GM23338 (cell line): ENCODE results near the gene DSG2. TPM values are rescaled to one million over a fixed set of nuclear protein-coding genes. Genes with fewer than 3 reads are reported as not detected.

Source experiments
- ATAC-seq: fragments of 200-7000 bp; cut with Tn5 transposase; 3 replicates; pipeline ENCODE4 v1.9.1; 2020
- DNase-seq: peaks from one replicate; pipeline ENCODE4 v3.0.0-alpha.2; 2015; ENCODE audit warnings: low spot score
- H2AFZ ChIP-seq: fragments of 200-600 bp; sonication (generic); 2 replicates; pipeline ENCODE4 v1.8.0; 2016; ENCODE audit warnings: antibody characterized with exemption, mild to moderate bottlenecking, moderate library complexity
- H3F3A ChIP-seq: fragments of 200-600 bp; sonication (generic); replicated peaks from 2 replicates; pipeline ENCODE4 v1.8.0; 2017; ENCODE audit warnings: antibody characterized with exemption, mixed run types, low read depth
- H3K27ac ChIP-seq: fragments of 200-600 bp; sonication (generic); 2 replicates; pipeline ENCODE4 v1.6.1; 2016; ENCODE audit warnings: low read depth
- H3K27me3 ChIP-seq: fragments of 200-600 bp; sonication (generic); 2 replicates; pipeline ENCODE4 v1.8.0; 2016; ENCODE audit warnings: mild to moderate bottlenecking, mixed run types, moderate library complexity; ENCODE audit not compliant: insufficient read depth
- H3K36me3 ChIP-seq: fragments of 200-600 bp; sonication (generic); 2 replicates; pipeline ENCODE4 v1.8.0; 2016; ENCODE audit warnings: mild to moderate bottlenecking; ENCODE audit not compliant: insufficient read depth
- H3K4me1 ChIP-seq: fragments of 200-600 bp; sonication (generic); 2 replicates; pipeline ENCODE4 v1.8.0; 2016; ENCODE audit warnings: mild to moderate bottlenecking, moderate library complexity; ENCODE audit not compliant: insufficient read depth
- H3K4me2 ChIP-seq: fragments of 200-600 bp; sonication (generic); 2 replicates; pipeline ENCODE4 v1.7.1; 2017; ENCODE audit warnings: mixed run types
- H3K4me3 ChIP-seq: fragments of 200-600 bp; sonication (generic); 2 replicates; pipeline ENCODE4 v1.6.1; 2016; ENCODE audit warnings: mixed run types
- H3K79me2 ChIP-seq: fragments of 200-600 bp; sonication (generic); replicated peaks from 2 replicates; pipeline ENCODE4 v1.8.0; 2017; ENCODE audit warnings: mild to moderate bottlenecking; ENCODE audit not compliant: insufficient read depth
- H3K9me2 ChIP-seq: fragments of 200-600 bp; sonication (generic); 2 replicates; pipeline ENCODE4 v1.8.0; 2017; ENCODE audit not compliant: insufficient read depth
- H4K20me1 ChIP-seq: fragments of 200-600 bp; sonication (generic); replicated peaks from 2 replicates; pipeline ENCODE4 v1.8.0; 2017; ENCODE audit warnings: mild to moderate bottlenecking; ENCODE audit not compliant: insufficient read depth
- H3K27ac Mint-ChIP-seq: 2 replicates; pipeline ENCODE4 v1.8.0; 2020; ENCODE audit warnings: inconsistent platforms, mild to moderate bottlenecking, moderate library complexity, mixed read lengths
- H3K27me3 Mint-ChIP-seq: 3 replicates; pipeline ENCODE4 v1.8.0; 2022; ENCODE audit warnings: low read depth, mild to moderate bottlenecking, moderate library complexity, mixed read lengths, inconsistent platforms; ENCODE audit not compliant: insufficient read depth, poor library complexity
- H3K36me3 Mint-ChIP-seq: 3 replicates; pipeline ENCODE4 v1.8.0; 2021; ENCODE audit warnings: low read depth, mild to moderate bottlenecking, inconsistent platforms, moderate library complexity, mixed read lengths
- H3K4me1 Mint-ChIP-seq: 3 replicates; pipeline ENCODE4 v1.8.0; 2020; ENCODE audit warnings: mild to moderate bottlenecking, inconsistent platforms, mixed read lengths
- H3K4me3 Mint-ChIP-seq: 3 replicates; pipeline ENCODE4 v1.8.0; 2021; ENCODE audit warnings: moderate library complexity, mild to moderate bottlenecking, inconsistent platforms, mixed read lengths
- H3K9me3 Mint-ChIP-seq: 3 replicates; pipeline ENCODE4 v1.8.0; 2020; ENCODE audit warnings: moderate library complexity, mild to moderate bottlenecking, inconsistent platforms, mixed read lengths
- CREB1 ChIP-seq: fragments of 250-450 bp; sonication (Bioruptor Pico); IDR thresholded peaks from 2 replicates; pipeline ENCODE4 v1.5.0; 2020; ENCODE audit warnings: low read depth, mild to moderate bottlenecking, moderate library complexity
- ETS1 ChIP-seq: IDR thresholded peaks from 2 replicates; pipeline ENCODE4 v1.6.1; 2016; ENCODE audit warnings: antibody characterized with exemption
- EZH2 ChIP-seq: fragments of 200-600 bp; sonication (generic); IDR thresholded peaks from one replicate; pipeline ENCODE4 v1.8.0; 2017; ENCODE audit warnings: antibody characterized with exemption, mild to moderate bottlenecking, low read depth; ENCODE audit not compliant: unreplicated experiment
- EZH2phosphoT487 ChIP-seq: fragments of 200-600 bp; sonication (generic); IDR thresholded peaks from one replicate; pipeline ENCODE4 v1.8.1; 2018; ENCODE audit warnings: antibody characterized with exemption; ENCODE audit not compliant: unreplicated experiment
- JUNB ChIP-seq: IDR thresholded peaks from one replicate; pipeline ENCODE4 v1.6.1; 2016; ENCODE audit warnings: antibody characterized with exemption; ENCODE audit not compliant: unreplicated experiment
- NANOG ChIP-seq: IDR thresholded peaks from 2 replicates; pipeline ENCODE4 v1.6.1; 2016; ENCODE audit warnings: antibody characterized with exemption, borderline replicate concordance
- POLR2AphosphoS5 ChIP-seq: IDR thresholded peaks from 2 replicates; pipeline ENCODE4 v1.6.1; 2016; ENCODE audit warnings: antibody characterized with exemption, low read depth
- REST ChIP-seq: IDR thresholded peaks from one replicate; pipeline ENCODE4 v1.6.1; 2018; ENCODE audit warnings: antibody characterized with exemption; ENCODE audit not compliant: unreplicated experiment
- STAT1 ChIP-seq: IDR thresholded peaks from one replicate; pipeline ENCODE4 v1.6.1; 2016; ENCODE audit warnings: antibody characterized with exemption; ENCODE audit not compliant: unreplicated experiment
- ZNF114 ChIP-seq: fragments of 250-450 bp; sonication (Bioruptor Pico); IDR thresholded peaks from 2 replicates; pipeline ENCODE4 v1.5.0; 2020; ENCODE audit warnings: mild to moderate bottlenecking, moderate library complexity
- ZNF331 ChIP-seq: fragments of 250-450 bp; sonication (Bioruptor Pico); IDR thresholded peaks from 2 replicates; pipeline ENCODE4 v1.5.0; 2020; ENCODE audit warnings: low read depth, mild to moderate bottlenecking, moderate library complexity
- ZNF462 ChIP-seq: fragments of 250-450 bp; sonication (Bioruptor Pico); IDR thresholded peaks from 2 replicates; pipeline ENCODE4 v1.5.0; 2020; ENCODE audit warnings: mild to moderate bottlenecking, moderate library complexity
- polyA plus RNA-seq: library from polyadenylated mRNA; unstranded; fragments of >200 nt; fragmentation: Nextera tagmentation; extraction: Ambion mirVana; gene quantifications from 2 replicates; pipeline ENCODE4 v1.2.1, GENCODE V29; 2016
- total RNA-seq: library from RNA; depleted of rRNA; stranded (reverse); fragments of >200 nt; shearing (Covaris generic); gene quantifications from 2 replicates; pipeline ENCODE4 v1.2.3, GENCODE V29; 2014

DSG2 gene
- total and polyA plus RNA-seq, 2 experiments from 2014 or later: 44.7 to 144 TPM

- H3K9me2 ChIP-seq: no peaks in the 10 kb centered on the region
- H3K4me2 ChIP-seq: no peak overlapping the region
- Mint-ChIP-seq H3K27me3 (peaks cover 3% of the 10 kb centered on the region), H3K4me1 (peaks cover 19% of the 10 kb centered on the region), H3K9me3 (no peaks in the 10 kb centered on the region; the same call in 2 of the 3 replicates), H3K27ac (peak overlapping the region; percentile 60), H3K4me3 (no peak overlapping the region; the same call in 2 of the 3 replicates), H3K36me3 (peaks cover 32% of the 10 kb centered on the region)
- DNase-seq (no peak), ATAC-seq (no peak)
- no peaks in the 10 kb centered on the region for H3K27me3 ChIP-seq
- H3K36me3 ChIP-seq: peaks cover 6% of the 10 kb centered on the region; the same call in 1 of the 2 replicates
- no peak for TF ChIP-seq EZH2phosphoT487
- H3K4me1 ChIP-seq: peaks cover 11% of the 10 kb centered on the region
- no peaks in the 10 kb centered on the region for H3K79me2 ChIP-seq
- peak overlapping the region; percentile 1; the same call in 1 of the 2 replicates for H3K27ac ChIP-seq
- H3F3A ChIP-seq: no peaks in the 10 kb centered on the region
- no peak overlapping the region for H2AFZ ChIP-seq
- no peak overlapping the region for H3K4me3 ChIP-seq
- no peaks in the 10 kb centered on the region for H4K20me1 ChIP-seq
Measured at GRCh38 chr18:31548853-31549252, 50.9 kb downstream of the DSG2 start.

GRCh38 chr18:31549416-31549815 is 51.4 kb downstream of the DSG2 start:
- H3K27me3 ChIP-seq: no peaks in the 10 kb centered on the region
- peak overlapping the region; percentile 3; the same call in 1 of the 2 replicates for H3K27ac ChIP-seq
- H3K9me2 ChIP-seq: no peaks in the 10 kb centered on the region
- Mint-ChIP-seq H3K27me3 (peaks cover 3% of the 10 kb centered on the region), H3K9me3 (no peaks in the 10 kb centered on the region; the same call in 2 of the 3 replicates), H3K27ac (peak overlapping the region; percentile 81), H3K4me3 (no peak overlapping the region), H3K36me3 (peaks cover 26% of the 10 kb centered on the region), H3K4me1 (peaks cover 20% of the 10 kb centered on the region)
- no peaks in the 10 kb centered on the region for H3K79me2 ChIP-seq
- no peaks in the 10 kb centered on the region for H4K20me1 ChIP-seq
- peaks cover 6% of the 10 kb centered on the region; the same call in 1 of the 2 replicates for H3K36me3 ChIP-seq
- DNase-seq: peak; percentile 36
- no peak overlapping the region for H2AFZ ChIP-seq
- peaks cover 11% of the 10 kb centered on the region for H3K4me1 ChIP-seq
- H3K4me3 ChIP-seq: no peak overlapping the region
- ATAC-seq: peak; percentile 84
- H3F3A ChIP-seq: no peaks in the 10 kb centered on the region
- no peak overlapping the region for H3K4me2 ChIP-seq
- TF ChIP-seq ZNF331 (CRISPR knock-in tag): no peak
- no peak for TF ChIP-seq JUNB
- no peak for TF ChIP-seq CREB1 (CRISPR knock-in tag)
- TF ChIP-seq ZNF462: no peak
- TF ChIP-seq EZH2phosphoT487: no peak
- TF ChIP-seq ZNF114 (CRISPR knock-in tag): no peak
- TF ChIP-seq REST: no peak
- TF ChIP-seq POLR2AphosphoS5: no peak
- TF ChIP-seq STAT1: no peak
- TF ChIP-seq NANOG: no peak
- TF ChIP-seq ETS1: no peak
- TF ChIP-seq EZH2: no peak
